ENCODE results near the gene TCF12. TPM values are rescaled to one million over a fixed set of nuclear protein-coding genes. Genes with fewer than 3 reads are reported as not detected.
A peak's percentile ranks its signal among the peaks of the same experiment; 100 is the strongest.

Gene TCF12
- total RNA-seq, 1 experiment from 2014 or later: 76.7 TPM

GRCh38 chr15:56887782-56888438 is 30.5 kb upstream of the TCF12 start:
- no peak for DNase-seq
- peaks cover 0 to 4% (median 2%) of the 10 kb centered on the region in 3 experiments; a peak in 3 of 7 replicates for H3K36me3 Mint-ChIP-seq (ENCODE audit: insufficient read depth in 1 of 3, low read depth in 3 of 3)
- Histone ChIP-seq H3K18ac (ENCODE audit: insufficient read length, low read depth, low read length) (no peak overlapping the region), H2BK120ac (ENCODE audit: low read depth, low read length, poor library complexity, severe bottlenecking) (no peak overlapping the region), H3K14ac (ENCODE audit: insufficient read depth, low read length) (no peak overlapping the region; the same call in 1 of the 2 replicates), H3K9ac (ENCODE audit: extremely low read depth, insufficient read length, low read length) (peak overlapping the region; percentile 80), H3K4me1 (ENCODE audit: insufficient read depth, low read length) (peaks cover 4% of the 10 kb centered on the region; the same call in 1 of the 2 replicates), H3T11ph (ENCODE audit: low read length) (no peak overlapping the region), H3K79me2 (ENCODE audit: insufficient read depth, low read length) (no peaks in the 10 kb centered on the region), H4K8ac (replicated peaks; ENCODE audit: insufficient read length, low read depth, low read length) (no peak overlapping the region), H3K27me3 (ENCODE audit: insufficient read depth, low read length) (peaks cover 4% of the 10 kb centered on the region; the same call in 1 of the 2 replicates), H4K5ac (ENCODE audit: insufficient read length, low read depth, low read length) (no peak overlapping the region), H4K91ac (ENCODE audit: insufficient read length, low read depth, low read length) (no peak overlapping the region), H2BK5ac (ENCODE audit: insufficient read length, low read length) (no peak overlapping the region), H2AFZ (ENCODE audit: low read length) (no peak overlapping the region), H2BK15ac (ENCODE audit: low read depth, low read length) (no peak overlapping the region), H2BK12ac (ENCODE audit: insufficient read length, low read depth, low read length) (no peak overlapping the region), H3K27ac (ENCODE audit: insufficient read length, low read depth, low read length) (peak overlapping the region; percentile 57), H3K56ac (ENCODE audit: insufficient read length, low read depth, low read length) (no peak overlapping the region), H2BK20ac (ENCODE audit: low read depth, low read length, poor library complexity, severe bottlenecking) (no peak overlapping the region), H3K4ac (ENCODE audit: low read depth, low read length) (no peak overlapping the region), H3K23me2 (ENCODE audit: insufficient read length, low read depth, low read length, poor library complexity, severe bottlenecking) (peaks cover 7% of the 10 kb centered on the region), H3K9me3 (ENCODE audit: control insufficient read depth, low read depth, low read length) (no peaks in the 10 kb centered on the region), H4K20me1 (ENCODE audit: control insufficient read depth, insufficient read depth, insufficient read length) (no peaks in the 10 kb centered on the region), H3K79me1 (ENCODE audit: insufficient read depth, low read depth, low read length, poor library complexity, severe bottlenecking) (no peaks in the 10 kb centered on the region), H2AK5ac (ENCODE audit: insufficient read length, low read length) (no peak overlapping the region), H3K23ac (ENCODE audit: insufficient read length, low read depth, low read length) (no peak overlapping the region), H3K4me2 (ENCODE audit: insufficient read depth, insufficient read length, low read length) (peak overlapping the region; percentile 70)
- H3K9me3 Mint-ChIP-seq: no peaks in the 10 kb centered on the region
- peak overlapping the region; percentile 79 to 86 for H3K4me3 Mint-ChIP-seq
- peak overlapping the region; percentile 91 to 93 (median 93) for H3K27ac Mint-ChIP-seq
- peaks cover 7% of the 10 kb centered on the region for H3K27me3 Mint-ChIP-seq (ENCODE audit: low read depth)
- WGBS (ENCODE audit: extremely low coverage, insufficient read length, low lambda C conversion rate): 100% methylated on average over 1 of the region's 5 CpGs
- peaks cover 23 to 30% of the 10 kb centered on the region in 2 experiments for H3K4me1 Mint-ChIP-seq
- no peak for TF ChIP-seq CTCF (conservative IDR thresholded peaks at IDR 0.05)

Data from H9 (cell line).